Activated T-cell treated with anti-CD3 and anti-CD28 coated beads, Interleukin-2, amount 50 U/mL, for 4 hours (primary cell): ENCODE results near the gene RIC1. TPM values are rescaled to one million over a fixed set of nuclear protein-coding genes. Genes with fewer than 3 reads are reported as not detected.
"Not testable (repeated sequence)": the region's sequence is repeated elsewhere in the genome, so short reads cannot be mapped to it uniquely, and the experiment has no call there.

Experiments used
- ATAC-seq, 2 donors: fragments of 200-7000 bp; cut with Tn5 transposase; one replicate each; pipeline ENCODE4 v1.10.0; 2021
- DNase-seq: peaks from one replicate; pipeline ENCODE4 v3.0.0-alpha.2; 2020
- H3K27me3 Mint-ChIP-seq: one replicate; pipeline ENCODE4 v1.8.0; 2021; ENCODE audit warnings: low read depth, mixed read lengths
- H3K36me3 Mint-ChIP-seq: one replicate; pipeline ENCODE4 v1.8.0; 2022; ENCODE audit warnings: mixed read lengths; ENCODE audit not compliant: insufficient read depth
- H3K4me1 Mint-ChIP-seq: one replicate; pipeline ENCODE4 v1.8.0; 2021; ENCODE audit warnings: low read depth, mixed read lengths
- H3K4me3 Mint-ChIP-seq: one replicate; pipeline ENCODE4 v1.8.0; 2021; ENCODE audit warnings: mild to moderate bottlenecking, moderate library complexity, mixed read lengths
- H3K9me3 Mint-ChIP-seq: one replicate; pipeline ENCODE4 v1.8.0; 2021; ENCODE audit warnings: mixed read lengths
- total RNA-seq, 3 donors: library from RNA; stranded (reverse); gene quantifications; one replicate each; pipeline ENCODE4 v1.2.1, GENCODE V29; 2021

The RIC1 gene
- total RNA-seq, 3 donors from 2014 or later, result 10.5 to 11.2 (median 10.8) TPM

DNA sequence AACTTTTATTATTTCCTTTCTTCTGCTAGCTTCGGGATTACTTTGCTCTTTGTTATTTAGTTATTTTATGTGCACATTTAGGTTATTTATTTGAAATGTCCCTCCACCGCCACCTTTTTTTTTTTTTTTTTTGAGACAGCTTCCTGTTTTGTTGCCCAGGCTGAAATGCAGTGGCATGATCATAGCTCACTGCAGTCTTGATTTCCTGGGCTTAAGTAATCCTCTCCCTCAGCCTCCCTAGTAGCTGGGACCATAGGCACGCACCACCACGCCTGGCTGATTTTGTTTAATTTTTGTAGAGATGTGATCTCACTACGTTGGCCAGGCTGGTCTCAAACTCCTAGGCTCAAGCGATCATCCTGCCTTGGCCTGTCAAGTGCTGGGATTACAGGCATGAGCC is 38.5 kb downstream of the RIC1 start:
- H3K36me3 Mint-ChIP-seq, result peaks cover 36% of the 10 kb centered on the region
- H3K9me3 Mint-ChIP-seq, result peaks cover 22% of the 10 kb centered on the region
- no peaks in the 10 kb centered on the region for H3K27me3 Mint-ChIP-seq
- peaks cover 62% of the 10 kb centered on the region for H3K4me1 Mint-ChIP-seq
- no peak for ATAC-seq
- H3K4me3 Mint-ChIP-seq, result no peak overlapping the region
- no peak for DNase-seq

GRCh38 chr9:5670079-5670478 is 41.2 kb downstream of the RIC1 start:
- DNase-seq (no peak), ATAC-seq (no peak)
- H3K4me3 Mint-ChIP-seq, result no peak overlapping the region
- peaks cover 17% of the 10 kb centered on the region for H3K36me3 Mint-ChIP-seq
- H3K4me1 Mint-ChIP-seq, result peaks cover 49% of the 10 kb centered on the region
- H3K27me3 Mint-ChIP-seq, result no peaks in the 10 kb centered on the region
- peaks cover under 1% of the 10 kb centered on the region for H3K9me3 Mint-ChIP-seq

- no peak overlapping the region for H3K4me3 Mint-ChIP-seq
- peak; percentile 43 to 58 for ATAC-seq
- no peaks in the 10 kb centered on the region for H3K27me3 Mint-ChIP-seq
- peaks cover 35% of the 10 kb centered on the region for H3K4me1 Mint-ChIP-seq
- DNase-seq, result no peak
- no peaks in the 10 kb centered on the region for H3K9me3 Mint-ChIP-seq
- peaks cover 15% of the 10 kb centered on the region for H3K36me3 Mint-ChIP-seq
Observed at GRCh38 chr9:5671711-5672353, 42.9 kb downstream of the RIC1 start.

- peaks cover 16% of the 10 kb centered on the region for H3K4me1 Mint-ChIP-seq
- H3K27me3 Mint-ChIP-seq, H3K4me3 Mint-ChIP-seq, ATAC-seq, H3K9me3 Mint-ChIP-seq, DNase-seq, H3K36me3 Mint-ChIP-seq: not testable (repeated sequence)
Observed at GRCh38 chr9:5675046-5675445, 46.1 kb downstream of the RIC1 start.

- peaks cover 16% of the 10 kb centered on the region for H3K4me1 Mint-ChIP-seq
- H3K4me3 Mint-ChIP-seq, DNase-seq, H3K27me3 Mint-ChIP-seq, ATAC-seq: not testable (repeated sequence)
- H3K36me3 Mint-ChIP-seq, result peaks cover 27% of the 10 kb centered on the region
- H3K9me3 Mint-ChIP-seq, result peaks cover 18% of the 10 kb centered on the region
Observed at GRCh38 chr9:5683591-5683990, 54.7 kb downstream of the RIC1 start.

DNA sequence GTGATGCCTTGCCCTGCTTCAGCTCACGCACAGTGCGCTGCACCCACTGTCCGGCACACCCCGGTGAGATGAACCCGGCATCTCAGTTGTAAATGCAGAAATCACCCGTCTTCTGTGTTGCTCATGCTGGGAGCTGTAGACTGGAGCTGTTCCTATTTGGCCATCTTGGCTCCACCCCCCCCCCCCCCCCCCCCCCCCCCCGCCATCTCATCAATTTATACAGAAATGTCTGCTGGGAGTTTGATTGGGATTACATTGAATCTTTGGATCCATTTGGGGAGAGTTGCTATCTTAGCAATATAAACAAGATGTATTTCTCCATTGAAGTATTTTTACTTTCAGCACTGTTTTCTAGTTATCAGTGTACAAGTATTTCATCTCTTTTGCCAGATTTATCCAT is 55.2 kb downstream of the RIC1 start:
- DNase-seq (no peak), ATAC-seq (no peak)
- H3K9me3 Mint-ChIP-seq, result peaks cover 18% of the 10 kb centered on the region
- H3K4me3 Mint-ChIP-seq, result no peak overlapping the region
- H3K27me3 Mint-ChIP-seq, result no peaks in the 10 kb centered on the region
- H3K4me1 Mint-ChIP-seq, result peaks cover 16% of the 10 kb centered on the region
- peaks cover 27% of the 10 kb centered on the region for H3K36me3 Mint-ChIP-seq

DNA sequence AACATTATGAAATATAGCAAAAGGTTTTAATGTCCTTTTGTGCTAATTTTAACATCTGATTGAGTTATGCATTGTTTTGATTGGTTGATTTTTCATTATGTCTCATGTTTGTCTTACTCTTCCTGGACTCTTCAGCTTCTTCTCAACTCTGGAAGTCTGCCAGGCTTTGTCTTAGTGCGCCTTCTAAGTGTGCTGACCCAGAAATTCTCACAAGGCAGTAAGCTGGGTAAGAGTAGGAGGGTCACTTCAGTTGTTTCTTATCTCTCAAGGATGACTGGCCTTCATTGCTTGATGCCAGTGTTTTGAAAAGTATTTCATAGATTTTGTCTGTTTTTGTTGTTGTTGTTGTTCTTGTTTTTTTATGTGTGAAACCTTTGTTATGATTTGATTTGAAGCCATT is 59.2 kb downstream of the RIC1 start:
- Mint-ChIP-seq H3K36me3 (peaks cover 12% of the 10 kb centered on the region), H3K4me3 (no peak overlapping the region)

GRCh38 chr9:5690278-5690677 is 61.4 kb downstream of the RIC1 start:
- ATAC-seq (no peak), DNase-seq (no peak)
- H3K9me3 Mint-ChIP-seq, result no peaks in the 10 kb centered on the region
- H3K27me3 Mint-ChIP-seq, result no peaks in the 10 kb centered on the region
- H3K4me1 Mint-ChIP-seq, result peaks cover 12% of the 10 kb centered on the region
- H3K4me3 Mint-ChIP-seq, result no peak overlapping the region
- peaks cover 7% of the 10 kb centered on the region for H3K36me3 Mint-ChIP-seq

More for the DNA sequence above, 59.2 kb downstream of the RIC1 start:
- ATAC-seq, result no peak
- H3K27me3 Mint-ChIP-seq, result no peaks in the 10 kb centered on the region
- DNase-seq, result no peak
- peaks cover 11% of the 10 kb centered on the region for H3K4me1 Mint-ChIP-seq
- H3K9me3 Mint-ChIP-seq, result peaks cover 3% of the 10 kb centered on the region

GRCh38 chr9:5695860-5696259 is 67.0 kb downstream of the RIC1 start:
- Mint-ChIP-seq H3K4me3 (no peak overlapping the region), H3K36me3 (peaks cover 21% of the 10 kb centered on the region), H3K4me1 (peaks cover 9% of the 10 kb centered on the region), H3K9me3 (no peaks in the 10 kb centered on the region), H3K27me3 (no peaks in the 10 kb centered on the region)
- ATAC-seq (no peak), DNase-seq (no peak)

- no peak for ATAC-seq
- H3K36me3 Mint-ChIP-seq, result peaks cover 27% of the 10 kb centered on the region
- H3K4me3 Mint-ChIP-seq, result no peak overlapping the region
- DNase-seq, result no peak
- H3K4me1 Mint-ChIP-seq, result peaks cover 11% of the 10 kb centered on the region
- H3K9me3 Mint-ChIP-seq, result peaks cover under 1% of the 10 kb centered on the region
- no peaks in the 10 kb centered on the region for H3K27me3 Mint-ChIP-seq
Observed at GRCh38 chr9:5696884-5697283, 68.0 kb downstream of the RIC1 start.

DNA sequence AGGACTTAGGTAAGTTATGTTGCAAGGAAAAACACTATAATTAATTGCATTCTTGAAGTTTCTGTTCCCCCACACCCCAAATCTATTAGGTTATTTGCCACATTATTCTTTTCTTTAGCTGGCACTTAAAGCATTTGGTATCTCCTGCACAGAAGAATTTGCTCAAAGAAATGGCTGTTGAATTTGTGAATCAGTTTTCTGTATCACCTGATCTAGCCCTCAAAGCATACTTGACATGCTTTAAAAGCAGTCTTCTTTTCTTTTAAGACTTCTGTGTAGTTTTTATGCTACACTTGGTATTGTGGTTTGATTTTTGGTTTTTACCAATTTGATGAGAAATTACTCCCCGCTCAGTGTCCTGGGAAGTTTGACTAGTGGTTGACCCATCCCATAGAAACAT is 69.1 kb downstream of the RIC1 start:
- DNase-seq, result no peak
- Mint-ChIP-seq H3K36me3 (peaks cover 34% of the 10 kb centered on the region), H3K4me1 (peaks cover 11% of the 10 kb centered on the region), H3K27me3 (no peaks in the 10 kb centered on the region), H3K4me3 (no peak overlapping the region), H3K9me3 (peaks cover 4% of the 10 kb centered on the region)
- no peak for ATAC-seq

DNA sequence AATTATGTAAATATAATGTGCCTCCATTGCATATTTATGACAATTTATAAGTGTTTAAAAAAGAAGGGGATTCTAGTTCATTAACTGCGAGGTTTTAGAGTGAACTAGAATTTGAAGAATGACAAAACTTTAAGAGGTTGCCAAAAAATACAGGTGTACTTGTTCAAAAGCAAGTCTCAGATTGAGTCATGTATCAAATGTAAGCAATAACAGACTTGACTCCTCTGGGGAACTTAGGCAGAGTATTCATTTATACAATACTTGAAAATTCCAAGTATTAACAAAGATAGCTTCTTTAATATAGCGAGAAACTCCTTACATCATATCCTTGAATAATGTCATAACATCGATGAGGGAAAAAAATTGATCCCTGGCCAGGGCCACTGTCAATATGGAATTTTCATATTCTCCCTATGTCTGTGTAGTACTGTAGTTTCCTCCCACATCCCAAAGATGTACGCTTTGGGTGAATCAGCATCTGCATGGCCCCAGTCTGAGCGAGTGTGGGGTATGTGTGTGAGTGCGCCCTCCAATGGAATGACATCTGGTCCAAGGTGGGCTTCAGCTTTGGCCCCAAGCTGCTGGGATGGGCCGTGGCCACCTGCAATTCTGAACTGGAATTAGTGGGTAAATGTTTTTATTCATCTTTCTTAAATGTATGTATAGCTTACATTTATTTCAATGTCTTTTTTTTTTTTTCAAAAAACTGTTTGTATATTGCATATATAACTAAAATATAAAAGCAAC is 70.1 kb downstream of the RIC1 start:
- peaks cover 31% of the 10 kb centered on the region for H3K36me3 Mint-ChIP-seq
- ATAC-seq (no peak), DNase-seq (no peak)
- no peak overlapping the region for H3K4me3 Mint-ChIP-seq
- peaks cover 8% of the 10 kb centered on the region for H3K4me1 Mint-ChIP-seq
- no peaks in the 10 kb centered on the region for H3K27me3 Mint-ChIP-seq
- peaks cover 4% of the 10 kb centered on the region for H3K9me3 Mint-ChIP-seq

DNA sequence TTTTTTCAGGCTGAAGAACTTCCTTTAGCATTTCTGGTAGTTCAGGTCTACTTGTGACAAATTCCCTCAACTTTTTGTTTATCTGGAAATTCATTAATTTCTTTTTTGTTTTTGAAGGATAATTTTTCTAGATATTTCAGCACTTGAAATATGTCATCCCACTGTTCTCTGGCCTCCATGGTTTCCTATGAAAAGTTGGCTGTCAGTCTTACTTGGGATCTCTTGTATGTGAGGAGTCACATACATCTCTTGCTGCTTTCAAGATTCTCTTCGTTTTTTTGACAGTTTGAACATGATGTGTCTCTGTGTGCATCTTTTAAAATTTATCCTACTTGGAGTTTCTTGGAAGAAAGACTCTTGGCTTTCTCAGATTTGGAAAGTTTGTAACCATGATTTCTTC is 79.5 kb downstream of the RIC1 start:
- ATAC-seq, result no peak
- Mint-ChIP-seq H3K9me3 (peaks cover 14% of the 10 kb centered on the region), H3K36me3 (peaks cover 51% of the 10 kb centered on the region), H3K4me3 (no peak overlapping the region), H3K27me3 (no peaks in the 10 kb centered on the region), H3K4me1 (no peaks in the 10 kb centered on the region)
- no peak for DNase-seq

DNA sequence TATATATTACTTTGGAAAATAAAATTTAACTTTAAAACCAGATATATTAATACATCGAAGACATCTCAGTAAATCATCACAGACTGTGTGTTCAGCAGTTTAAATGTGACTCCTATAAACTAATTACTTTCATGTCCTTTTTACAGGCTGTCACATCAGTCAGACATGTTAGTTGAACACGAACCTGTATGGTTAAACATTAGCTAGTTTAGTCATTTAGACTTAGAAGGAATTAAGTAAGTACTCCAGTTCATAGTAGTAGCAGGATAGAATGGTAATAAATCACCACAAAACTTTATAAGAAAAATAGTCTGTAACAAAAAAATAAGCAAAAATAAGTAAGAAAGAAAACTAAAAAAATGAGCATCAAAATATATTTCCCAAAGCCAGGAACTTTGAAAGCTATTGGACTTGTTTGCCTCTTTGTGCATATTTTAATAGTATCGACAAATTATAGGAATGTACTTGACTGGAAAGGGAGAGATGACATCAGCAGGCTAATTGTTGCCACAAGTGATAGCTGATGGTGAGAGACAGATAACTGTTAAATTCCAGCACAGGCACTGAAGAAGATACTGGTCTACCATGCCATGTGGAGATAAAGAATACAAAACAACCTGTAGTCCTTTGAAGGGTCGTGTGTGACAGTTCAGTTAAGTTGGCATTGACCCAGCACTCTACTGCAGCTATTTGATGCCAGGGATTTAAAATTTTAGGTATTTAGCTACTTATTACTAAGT is 83.9 kb downstream of the RIC1 start:
- H3K27me3 Mint-ChIP-seq, result no peaks in the 10 kb centered on the region
- no peak overlapping the region for H3K4me3 Mint-ChIP-seq
- peaks cover 7% of the 10 kb centered on the region for H3K4me1 Mint-ChIP-seq
- H3K36me3 Mint-ChIP-seq, result peaks cover 66% of the 10 kb centered on the region
- H3K9me3 Mint-ChIP-seq, result peaks cover 12% of the 10 kb centered on the region
- DNase-seq, result no peak
- no peak for ATAC-seq
